GM23338 (cell line): ENCODE data around the gene PAPPA. TPM values are rescaled to one million over a fixed set of nuclear protein-coding genes. Genes with fewer than 3 reads are reported as not detected.

ENCODE experiments used
- ATAC-seq: fragments of 200-7000 bp; cut with Tn5 transposase; 3 replicates; pipeline ENCODE4 v1.9.1; 2020
- DNase-seq: peaks from one replicate; pipeline ENCODE4 v3.0.0-alpha.2; 2015; ENCODE audit warnings: low spot score
- H2AFZ ChIP-seq: fragments of 200-600 bp; sonication (generic); 2 replicates; pipeline ENCODE4 v1.8.0; 2016; ENCODE audit warnings: antibody characterized with exemption, mild to moderate bottlenecking, moderate library complexity
- H3F3A ChIP-seq: fragments of 200-600 bp; sonication (generic); replicated peaks from 2 replicates; pipeline ENCODE4 v1.8.0; 2017; ENCODE audit warnings: antibody characterized with exemption, mixed run types, low read depth
- H3K27ac ChIP-seq: fragments of 200-600 bp; sonication (generic); 2 replicates; pipeline ENCODE4 v1.6.1; 2016; ENCODE audit warnings: low read depth
- H3K27me3 ChIP-seq: fragments of 200-600 bp; sonication (generic); 2 replicates; pipeline ENCODE4 v1.8.0; 2016; ENCODE audit warnings: mild to moderate bottlenecking, mixed run types, moderate library complexity; ENCODE audit not compliant: insufficient read depth
- H3K36me3 ChIP-seq: fragments of 200-600 bp; sonication (generic); 2 replicates; pipeline ENCODE4 v1.8.0; 2016; ENCODE audit warnings: mild to moderate bottlenecking; ENCODE audit not compliant: insufficient read depth
- H3K4me1 ChIP-seq: fragments of 200-600 bp; sonication (generic); 2 replicates; pipeline ENCODE4 v1.8.0; 2016; ENCODE audit warnings: mild to moderate bottlenecking, moderate library complexity; ENCODE audit not compliant: insufficient read depth
- H3K4me2 ChIP-seq: fragments of 200-600 bp; sonication (generic); 2 replicates; pipeline ENCODE4 v1.7.1; 2017; ENCODE audit warnings: mixed run types
- H3K4me3 ChIP-seq: fragments of 200-600 bp; sonication (generic); 2 replicates; pipeline ENCODE4 v1.6.1; 2016; ENCODE audit warnings: mixed run types
- H3K79me2 ChIP-seq: fragments of 200-600 bp; sonication (generic); replicated peaks from 2 replicates; pipeline ENCODE4 v1.8.0; 2017; ENCODE audit warnings: mild to moderate bottlenecking; ENCODE audit not compliant: insufficient read depth
- H3K9me2 ChIP-seq: fragments of 200-600 bp; sonication (generic); 2 replicates; pipeline ENCODE4 v1.8.0; 2017; ENCODE audit not compliant: insufficient read depth
- H4K20me1 ChIP-seq: fragments of 200-600 bp; sonication (generic); replicated peaks from 2 replicates; pipeline ENCODE4 v1.8.0; 2017; ENCODE audit warnings: mild to moderate bottlenecking; ENCODE audit not compliant: insufficient read depth
- H3K27ac Mint-ChIP-seq: 2 replicates; pipeline ENCODE4 v1.8.0; 2020; ENCODE audit warnings: inconsistent platforms, mild to moderate bottlenecking, moderate library complexity, mixed read lengths
- H3K27me3 Mint-ChIP-seq: 3 replicates; pipeline ENCODE4 v1.8.0; 2022; ENCODE audit warnings: low read depth, mild to moderate bottlenecking, moderate library complexity, mixed read lengths, inconsistent platforms; ENCODE audit not compliant: insufficient read depth, poor library complexity
- H3K36me3 Mint-ChIP-seq: 3 replicates; pipeline ENCODE4 v1.8.0; 2021; ENCODE audit warnings: low read depth, mild to moderate bottlenecking, inconsistent platforms, moderate library complexity, mixed read lengths
- H3K4me1 Mint-ChIP-seq: 3 replicates; pipeline ENCODE4 v1.8.0; 2020; ENCODE audit warnings: mild to moderate bottlenecking, inconsistent platforms, mixed read lengths
- H3K4me3 Mint-ChIP-seq: 3 replicates; pipeline ENCODE4 v1.8.0; 2021; ENCODE audit warnings: moderate library complexity, mild to moderate bottlenecking, inconsistent platforms, mixed read lengths
- H3K9me3 Mint-ChIP-seq: 3 replicates; pipeline ENCODE4 v1.8.0; 2020; ENCODE audit warnings: moderate library complexity, mild to moderate bottlenecking, inconsistent platforms, mixed read lengths
- CTCF ChIP-seq, 2 experiments: fragments of 200-600 bp in 1 of 2; sonication (generic) in 1 of 2; conservative IDR thresholded peaks; 2 replicates each; pipeline versions ENCODE4 v1.5.1 to v1.6.1; 2016 to 2017; ENCODE audit warnings: antibody characterized with exemption in 2 of 2, low read depth in 2 of 2, mild to moderate bottlenecking in 2 of 2, moderate library complexity in 1 of 2
- ETS1 ChIP-seq: IDR thresholded peaks from 2 replicates; pipeline ENCODE4 v1.6.1; 2016; ENCODE audit warnings: antibody characterized with exemption
- EZH2phosphoT487 ChIP-seq: fragments of 200-600 bp; sonication (generic); IDR thresholded peaks from one replicate; pipeline ENCODE4 v1.8.1; 2018; ENCODE audit warnings: antibody characterized with exemption; ENCODE audit not compliant: unreplicated experiment
- JUNB ChIP-seq: IDR thresholded peaks from one replicate; pipeline ENCODE4 v1.6.1; 2016; ENCODE audit warnings: antibody characterized with exemption; ENCODE audit not compliant: unreplicated experiment
- NANOG ChIP-seq: IDR thresholded peaks from 2 replicates; pipeline ENCODE4 v1.6.1; 2016; ENCODE audit warnings: antibody characterized with exemption, borderline replicate concordance
- POLR2AphosphoS5 ChIP-seq: IDR thresholded peaks from 2 replicates; pipeline ENCODE4 v1.6.1; 2016; ENCODE audit warnings: antibody characterized with exemption, low read depth
- REST ChIP-seq: IDR thresholded peaks from one replicate; pipeline ENCODE4 v1.6.1; 2018; ENCODE audit warnings: antibody characterized with exemption; ENCODE audit not compliant: unreplicated experiment
- ZNF462 ChIP-seq: fragments of 250-450 bp; sonication (Bioruptor Pico); IDR thresholded peaks from 2 replicates; pipeline ENCODE4 v1.5.0; 2020; ENCODE audit warnings: mild to moderate bottlenecking, moderate library complexity
- polyA plus RNA-seq: library from polyadenylated mRNA; unstranded; fragments of >200 nt; fragmentation: Nextera tagmentation; extraction: Ambion mirVana; gene quantifications from 2 replicates; pipeline ENCODE4 v1.2.1, GENCODE V29; 2016
- total RNA-seq: library from RNA; depleted of rRNA; stranded (reverse); fragments of >200 nt; shearing (Covaris generic); gene quantifications from 2 replicates; pipeline ENCODE4 v1.2.3, GENCODE V29; 2014

Gene PAPPA
- total and polyA plus RNA-seq, 2 experiments from 2014 or later: 0.38 to 0.66 TPM

- ATAC-seq (no peak), DNase-seq (no peak)
- Histone ChIP-seq H3K4me1 (no peaks in the 10 kb centered on the region), H2AFZ (no peak overlapping the region), H4K20me1 (0 out of 2 replicates have a peak, but pooled peaks cover 3% of the 10 kb centered on the region), H3K4me3 (no peak overlapping the region), H3K9me2 (no peaks in the 10 kb centered on the region), H3K27me3 (no peaks in the 10 kb centered on the region), H3F3A (no peaks in the 10 kb centered on the region), H3K36me3 (no peaks in the 10 kb centered on the region), H3K79me2 (no peaks in the 10 kb centered on the region), H3K4me2 (no peak overlapping the region), H3K27ac (no peak overlapping the region)
- Mint-ChIP-seq H3K27me3 (peaks cover 3% of the 10 kb centered on the region), H3K4me1 (no peaks in the 10 kb centered on the region), H3K9me3 (no peaks in the 10 kb centered on the region), H3K27ac (no peak overlapping the region), H3K36me3 (no peaks in the 10 kb centered on the region), H3K4me3 (no peak overlapping the region)
- TF ChIP-seq NANOG (no peak), EZH2phosphoT487 (no peak), ZNF462 (CRISPR knock-in tag) (no peak), POLR2AphosphoS5 (no peak), ETS1 (no peak), REST (no peak), CTCF (conservative IDR thresholded peaks at IDR 0.05; ENCODE audit: low read depth in 2 of 2) (no peak), JUNB (no peak)
These were observed 9.6 kb upstream of the PAPPA start for GRCh38 chr9:116144038-116144437.
